HFFc6 (cell line): ENCODE data around the gene PLK5. TPM values are rescaled to one million over a fixed set of nuclear protein-coding genes. Genes with fewer than 3 reads are reported as not detected.
"Not testable (repeated sequence)": the region's sequence is repeated elsewhere in the genome, so short reads cannot be mapped to it uniquely, and the experiment has no call there.

Experiments used
- DNase-seq: peaks from one replicate; pipeline ENCODE4 v3.0.0-alpha.2; 2018
- H3K27ac Mint-ChIP-seq: 2 replicates; pipeline ENCODE4 v1.8.0; 2020; ENCODE audit warnings: mild to moderate bottlenecking, mixed read lengths
- H3K27me3 Mint-ChIP-seq: 2 replicates; pipeline ENCODE4 v1.8.0; 2021; ENCODE audit warnings: mild to moderate bottlenecking, moderate library complexity, mixed read lengths; ENCODE audit not compliant: insufficient read depth
- H3K36me3 Mint-ChIP-seq: 2 replicates; pipeline ENCODE4 v1.8.0; 2021; ENCODE audit warnings: low read depth, mixed read lengths
- H3K4me1 Mint-ChIP-seq: 2 replicates; pipeline ENCODE4 v1.8.0; 2020; ENCODE audit warnings: low read depth, mixed read lengths
- H3K4me3 Mint-ChIP-seq: 2 replicates; pipeline ENCODE4 v1.8.0; 2020; ENCODE audit warnings: mild to moderate bottlenecking, moderate library complexity, mixed read lengths
- H3K9me3 Mint-ChIP-seq: 2 replicates; pipeline ENCODE4 v1.8.0; 2020; ENCODE audit warnings: mild to moderate bottlenecking, mixed read lengths
- total RNA-seq, 6 experiments: library from RNA; stranded (reverse); fragmentation: NEBNext Ultra II Directional; extraction: Animal tissue kit (Norgen Biotek cat#: 25700); gene quantifications; 2 replicates in 1 of 6; 3 replicates in 5 of 6; pipeline ENCODE4 v1.2.3, GENCODE V29; 2021
- TF ChIP-seq, protein P1 (sequence below): fragments of 200-600 bp; sonication (generic); IDR thresholded peaks from 2 replicates; pipeline ENCODE4 v1.5.0; 2021; ENCODE audit warnings: antibody characterized with exemption, mild to moderate bottlenecking

PLK5 gene
- total RNA-seq, 6 experiments from 2014 or later: 0.26 to 1.3 (median 0.70) TPM

DNA sequence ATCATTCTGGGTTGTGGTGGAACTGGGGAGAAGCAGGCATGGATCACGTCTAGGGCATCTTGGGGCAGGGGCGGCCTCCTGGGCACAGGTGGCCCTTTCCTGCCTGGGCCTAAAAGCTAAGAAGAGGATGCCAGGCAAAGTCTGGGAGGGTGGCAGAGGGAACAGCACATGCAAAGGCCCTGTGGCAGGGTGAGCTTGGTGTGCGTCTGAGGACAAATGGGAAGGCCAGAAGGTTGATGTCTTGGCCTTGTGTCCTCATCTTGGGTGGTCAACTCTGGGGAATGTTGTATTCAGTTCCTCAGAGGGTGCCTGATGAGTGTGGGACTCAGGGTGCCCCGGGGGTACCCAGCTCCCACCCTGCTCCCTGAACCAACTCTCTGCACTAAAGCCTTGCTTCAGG is 5.4 kb upstream of the PLK5 start:
- DNase-seq: no peak
- Mint-ChIP-seq H3K27me3 (peaks cover 9% of the 10 kb centered on the region), H3K27ac (no peak overlapping the region), H3K4me1 (no peaks in the 10 kb centered on the region), H3K4me3 (no peak overlapping the region), H3K36me3 (no peaks in the 10 kb centered on the region), H3K9me3 (no peaks in the 10 kb centered on the region)
- TF ChIP-seq, protein P1, sequence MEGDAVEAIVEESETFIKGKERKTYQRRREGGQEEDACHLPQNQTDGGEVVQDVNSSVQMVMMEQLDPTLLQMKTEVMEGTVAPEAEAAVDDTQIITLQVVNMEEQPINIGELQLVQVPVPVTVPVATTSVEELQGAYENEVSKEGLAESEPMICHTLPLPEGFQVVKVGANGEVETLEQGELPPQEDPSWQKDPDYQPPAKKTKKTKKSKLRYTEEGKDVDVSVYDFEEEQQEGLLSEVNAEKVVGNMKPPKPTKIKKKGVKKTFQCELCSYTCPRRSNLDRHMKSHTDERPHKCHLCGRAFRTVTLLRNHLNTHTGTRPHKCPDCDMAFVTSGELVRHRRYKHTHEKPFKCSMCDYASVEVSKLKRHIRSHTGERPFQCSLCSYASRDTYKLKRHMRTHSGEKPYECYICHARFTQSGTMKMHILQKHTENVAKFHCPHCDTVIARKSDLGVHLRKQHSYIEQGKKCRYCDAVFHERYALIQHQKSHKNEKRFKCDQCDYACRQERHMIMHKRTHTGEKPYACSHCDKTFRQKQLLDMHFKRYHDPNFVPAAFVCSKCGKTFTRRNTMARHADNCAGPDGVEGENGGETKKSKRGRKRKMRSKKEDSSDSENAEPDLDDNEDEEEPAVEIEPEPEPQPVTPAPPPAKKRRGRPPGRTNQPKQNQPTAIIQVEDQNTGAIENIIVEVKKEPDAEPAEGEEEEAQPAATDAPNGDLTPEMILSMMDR: no peak

DNA sequence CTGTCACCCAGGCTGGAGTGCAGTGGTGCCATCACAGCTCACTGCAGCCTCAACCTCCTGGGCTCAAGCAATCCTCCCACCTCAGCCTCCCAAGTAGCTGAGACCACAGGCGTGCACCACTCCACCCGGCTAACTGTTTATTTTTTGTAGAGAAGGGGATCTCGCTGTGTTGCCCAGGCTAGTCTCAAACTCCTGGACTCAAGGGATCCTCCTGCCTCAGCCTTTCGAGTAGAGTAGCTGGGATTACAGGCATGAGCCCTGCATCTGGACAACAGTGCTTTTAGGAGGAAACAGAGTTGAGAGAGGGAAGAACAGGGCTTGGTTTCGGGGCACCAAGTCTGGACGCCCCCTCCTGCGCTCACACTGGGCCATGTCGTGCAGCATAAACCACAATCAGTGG is 4.1 kb upstream of the PLK5 start:
- not testable (repeated sequence) for H3K9me3 Mint-ChIP-seq, DNase-seq, H3K4me1 Mint-ChIP-seq, H3K27ac Mint-ChIP-seq, H3K4me3 Mint-ChIP-seq, H3K36me3 Mint-ChIP-seq
- H3K27me3 Mint-ChIP-seq: peaks cover 13% of the 10 kb centered on the region

DNA sequence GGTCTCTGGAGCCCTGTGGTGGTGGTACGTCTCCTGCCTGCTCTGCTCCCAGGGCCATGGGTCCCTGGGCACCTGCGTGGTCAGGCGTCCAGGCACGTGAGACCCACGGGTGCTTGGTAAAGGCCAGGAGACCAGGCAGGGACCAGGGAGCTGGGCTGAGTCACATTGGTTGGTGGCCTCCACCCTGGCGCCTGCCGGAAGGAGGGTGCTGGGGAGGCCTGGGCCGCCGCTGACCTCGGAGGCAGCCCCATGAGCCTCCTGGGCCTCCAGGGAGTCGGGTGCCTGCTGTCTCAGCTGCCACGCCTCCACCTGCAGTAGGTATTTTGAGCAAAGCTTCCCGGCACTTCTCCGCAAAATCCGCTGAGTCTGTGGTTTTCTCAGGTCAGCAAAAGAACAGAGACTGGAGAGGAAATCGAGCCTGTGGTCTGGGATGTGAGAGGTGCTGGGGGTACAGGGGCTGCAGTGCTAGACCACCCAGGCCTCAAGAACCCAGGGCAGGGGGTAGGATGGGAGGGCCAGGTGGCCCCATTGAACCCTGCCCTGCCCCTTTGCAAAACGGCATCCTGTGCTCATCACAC is 3.6 kb upstream of the PLK5 start:
- DNase-seq: no peak
- Mint-ChIP-seq H3K4me1 (no peaks in the 10 kb centered on the region; the same call in 1 of the 2 replicates), H3K27ac (no peak overlapping the region), H3K4me3 (no peak overlapping the region), H3K9me3 (peaks cover 7% of the 10 kb centered on the region), H3K27me3 (peaks cover 13% of the 10 kb centered on the region), H3K36me3 (no peaks in the 10 kb centered on the region)
- TF ChIP-seq, protein P1: no peak

DNA sequence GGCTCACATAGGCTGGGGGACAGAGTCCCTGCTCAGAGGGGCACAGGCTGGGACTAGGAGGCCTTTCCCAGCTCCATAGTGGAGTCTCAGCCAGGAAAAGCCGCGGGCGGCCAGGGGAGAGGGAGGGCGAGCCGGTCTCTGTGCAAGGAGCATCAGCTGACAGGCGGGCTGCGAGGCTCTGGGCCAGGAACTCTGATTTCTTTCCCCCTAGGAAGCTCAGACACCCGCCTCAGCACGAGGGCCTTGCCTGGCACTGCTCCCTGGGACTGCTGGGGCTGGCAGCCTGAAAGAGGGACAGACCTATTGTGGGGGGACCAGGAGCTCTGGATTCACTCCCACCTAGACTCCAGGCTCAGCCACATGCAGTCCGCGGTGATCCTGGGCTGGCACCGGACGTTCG is 2.2 kb upstream of the PLK5 start:
- H3K4me3 Mint-ChIP-seq: no peak overlapping the region
- DNase-seq: no peak
- peaks cover 15% of the 10 kb centered on the region for H3K27me3 Mint-ChIP-seq
- no peaks in the 10 kb centered on the region for H3K36me3 Mint-ChIP-seq
- TF ChIP-seq, protein P1: no peak
- H3K9me3 Mint-ChIP-seq: peaks cover 7% of the 10 kb centered on the region
- H3K4me1 Mint-ChIP-seq: no peaks in the 10 kb centered on the region; the same call in 1 of the 2 replicates
- H3K27ac Mint-ChIP-seq: no peak overlapping the region

DNA sequence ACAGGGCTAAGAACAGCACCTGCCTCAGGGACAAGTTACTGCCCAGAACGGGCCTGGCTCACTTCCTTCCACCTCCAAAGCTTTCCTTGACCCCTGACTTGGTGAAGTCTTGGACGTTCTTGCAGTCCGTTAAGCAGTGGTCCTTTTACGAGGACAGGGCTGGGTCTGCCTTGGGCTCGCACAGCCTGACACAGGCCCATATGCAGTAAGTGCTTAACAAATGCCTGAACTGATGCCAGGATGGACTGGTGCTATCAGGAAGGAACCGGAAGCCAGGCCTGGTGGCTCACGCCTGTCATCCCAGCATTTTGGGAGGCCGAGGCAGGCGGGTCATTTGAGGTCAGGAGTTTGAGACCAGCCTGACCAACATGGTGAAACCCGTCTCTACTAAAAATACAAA is 1.8 kb upstream of the PLK5 start:
- Mint-ChIP-seq H3K27me3 (peaks cover 15% of the 10 kb centered on the region), H3K9me3 (peaks cover 7% of the 10 kb centered on the region), H3K4me3 (no peak overlapping the region), H3K36me3 (no peaks in the 10 kb centered on the region), H3K4me1 (no peaks in the 10 kb centered on the region; the same call in 1 of the 2 replicates), H3K27ac (no peak overlapping the region)
- no peak for DNase-seq
- TF ChIP-seq, protein P1: no peak

DNA sequence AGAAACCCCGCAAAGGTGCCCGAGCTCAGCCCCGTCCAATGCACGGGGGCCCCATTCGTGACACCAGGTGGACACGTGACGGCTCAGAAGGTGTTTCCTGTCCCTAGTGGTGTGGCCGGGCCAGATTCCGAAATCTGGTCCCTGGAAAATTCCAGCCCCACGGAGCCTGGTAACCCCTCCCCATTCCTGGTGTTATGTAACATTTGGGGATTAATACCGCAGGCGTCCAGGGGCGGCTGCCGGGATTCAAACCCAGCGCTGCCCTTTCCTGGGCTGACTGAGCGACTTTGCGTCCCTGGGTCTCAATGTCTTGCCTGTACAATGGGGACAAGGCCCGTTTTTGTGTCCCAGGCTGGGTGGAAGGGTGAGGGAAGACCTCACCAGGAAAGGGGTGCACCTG is 1.0 kb upstream of the PLK5 start:
- no peak for DNase-seq
- no peak overlapping the region for H3K4me3 Mint-ChIP-seq
- H3K4me1 Mint-ChIP-seq: no peaks in the 10 kb centered on the region; the same call in 1 of the 2 replicates
- TF ChIP-seq, protein P1: no peak
- H3K27me3 Mint-ChIP-seq: peaks cover 15% of the 10 kb centered on the region
- peaks cover 7% of the 10 kb centered on the region for H3K9me3 Mint-ChIP-seq
- no peaks in the 10 kb centered on the region for H3K36me3 Mint-ChIP-seq
- no peak overlapping the region for H3K27ac Mint-ChIP-seq
